GM21619 (cell line): Measurements from ENCODE around the gene GPR27.

Source experiments
- ATAC-seq: cut with Tn5 transposase; IDR thresholded peaks from one replicate; pipeline ENCODE4 v1.9.1; 2021; ENCODE audit not compliant: unreplicated experiment

The GPR27 gene

DNA sequence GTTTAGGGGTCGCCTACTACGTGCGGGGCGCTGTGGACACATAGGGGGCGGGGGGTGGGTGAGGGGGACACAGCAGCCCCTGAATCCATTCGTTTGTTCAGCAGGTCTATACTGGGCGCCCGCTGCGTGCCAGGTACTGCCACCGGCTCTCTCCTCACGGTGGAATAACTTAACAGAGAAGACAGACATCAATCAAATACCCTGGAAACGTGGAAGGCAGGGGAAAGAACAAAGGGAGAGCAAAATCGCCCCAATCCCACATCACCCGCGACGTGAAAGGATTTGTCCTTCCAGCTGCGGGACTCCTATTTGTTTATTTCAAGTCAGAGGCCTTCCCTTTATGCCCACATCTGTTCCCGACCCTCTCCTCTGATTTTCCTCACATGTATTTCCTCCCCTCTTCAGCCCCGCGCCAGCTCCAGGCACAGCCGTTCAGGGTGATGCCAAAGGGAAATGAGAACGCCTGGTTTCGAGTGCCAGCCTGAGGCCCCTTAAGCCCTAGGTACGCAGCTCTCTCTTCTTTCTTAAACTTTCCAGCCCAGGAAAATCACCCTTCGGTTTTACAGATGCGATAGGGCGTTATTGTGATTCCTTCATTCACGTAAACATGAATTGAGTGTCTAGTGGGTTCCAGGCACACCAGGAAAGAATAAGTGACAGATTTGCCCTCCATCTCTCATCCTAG is 32.0 kb downstream of the GPR27 start:
- ATAC-seq = no peak

DNA sequence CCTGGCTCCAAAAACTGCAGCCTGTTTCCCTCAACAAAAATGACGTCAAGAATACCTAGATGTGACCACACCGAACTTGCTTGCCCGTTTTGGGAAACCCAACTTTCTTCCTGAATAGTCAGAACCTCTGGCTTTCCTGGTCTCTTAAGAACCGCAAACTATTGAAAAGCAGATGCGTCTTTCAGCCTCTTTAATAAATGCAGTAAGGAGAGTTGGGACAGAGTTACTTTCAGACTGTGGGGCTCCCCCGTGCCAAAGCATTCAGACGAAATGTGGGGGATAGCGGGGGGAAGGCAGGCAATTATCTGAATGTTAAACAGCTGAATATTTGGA is 32.5 kb downstream of the GPR27 start:
- ATAC-seq = no peak

DNA sequence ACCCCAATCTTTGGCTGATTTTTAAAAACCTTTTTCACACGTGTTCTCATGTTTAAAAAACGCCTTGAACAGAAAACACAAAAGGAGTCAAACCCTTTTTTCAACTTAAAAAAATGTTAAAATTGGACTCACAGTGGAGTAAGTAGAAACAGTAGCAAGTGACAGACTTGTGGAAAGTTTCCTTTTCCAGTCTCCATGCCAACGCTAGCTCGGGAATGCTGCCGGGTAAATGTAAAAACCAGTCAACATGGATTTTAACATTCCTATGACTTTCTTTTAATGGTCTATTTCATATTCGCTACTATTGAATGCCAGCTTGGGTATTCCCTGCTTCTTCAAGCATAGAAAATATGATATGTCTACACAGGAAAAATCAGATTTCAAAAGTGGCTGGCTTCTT is 32.9 kb downstream of the GPR27 start:
- ATAC-seq = no peak

DNA sequence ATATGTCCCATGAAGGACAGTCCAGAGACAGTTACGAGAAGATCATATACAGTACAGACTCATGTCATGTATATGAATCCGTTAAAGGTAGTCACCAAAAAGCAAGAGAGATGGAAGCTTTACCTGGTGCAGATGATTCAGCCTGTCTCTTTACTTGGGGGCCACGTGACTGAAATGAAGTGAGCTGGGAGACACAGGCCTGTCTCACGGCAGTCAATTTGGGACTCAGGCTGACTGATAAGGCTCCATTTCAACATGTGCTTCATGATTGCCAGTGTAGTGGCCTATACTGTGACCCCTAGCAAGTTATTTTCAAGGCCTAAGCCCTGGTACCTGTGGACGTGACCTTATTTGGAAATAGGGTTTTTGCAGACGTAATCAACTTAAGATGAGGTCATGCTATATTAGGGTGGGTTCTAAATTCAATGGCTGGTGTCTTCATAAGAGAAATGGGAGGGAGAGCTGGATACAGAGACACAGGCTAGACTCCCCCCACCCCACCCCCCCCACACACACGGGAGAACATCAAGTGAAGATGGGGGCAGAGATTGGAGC is 34.3 kb downstream of the GPR27 start:
- ATAC-seq = no peak

DNA sequence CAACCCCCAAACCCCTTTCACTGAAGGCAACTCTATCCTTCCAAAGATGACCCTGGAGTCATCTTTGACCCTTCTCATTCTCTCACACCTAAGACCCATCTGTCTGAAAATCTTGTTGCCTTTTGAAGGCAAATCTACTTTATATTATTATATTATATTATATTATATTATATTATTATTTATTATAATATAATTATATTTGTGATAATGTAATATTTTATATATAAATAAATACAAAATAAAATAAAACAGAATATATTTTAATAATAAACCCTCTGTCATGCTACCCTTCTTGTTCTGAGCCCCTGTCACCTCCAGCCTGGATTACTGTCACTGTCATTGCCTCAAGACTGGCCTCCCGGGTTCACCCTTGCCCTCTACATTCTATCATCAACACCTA is 36.3 kb downstream of the GPR27 start:
- ATAC-seq = no peak

DNA sequence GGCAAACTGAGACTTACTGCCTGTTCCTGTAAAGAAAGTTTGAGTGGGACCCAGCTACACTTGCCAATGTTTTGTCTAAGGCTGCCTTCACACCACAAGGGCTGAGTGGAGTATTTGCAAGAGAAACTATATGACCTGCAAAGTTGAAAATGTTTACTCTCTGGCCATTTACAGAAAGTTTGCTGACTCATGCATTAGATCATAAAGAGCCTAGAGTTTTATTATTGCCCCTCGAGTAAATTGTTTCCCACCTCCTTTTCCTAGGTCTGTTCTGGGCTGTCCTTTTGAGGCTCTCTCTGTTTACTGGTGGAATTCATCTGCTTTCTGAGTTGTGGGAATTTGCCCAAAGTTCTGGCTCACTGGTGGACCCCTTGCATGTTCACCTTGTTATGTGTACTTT is 38.0 kb downstream of the GPR27 start:
- no peak for ATAC-seq

DNA sequence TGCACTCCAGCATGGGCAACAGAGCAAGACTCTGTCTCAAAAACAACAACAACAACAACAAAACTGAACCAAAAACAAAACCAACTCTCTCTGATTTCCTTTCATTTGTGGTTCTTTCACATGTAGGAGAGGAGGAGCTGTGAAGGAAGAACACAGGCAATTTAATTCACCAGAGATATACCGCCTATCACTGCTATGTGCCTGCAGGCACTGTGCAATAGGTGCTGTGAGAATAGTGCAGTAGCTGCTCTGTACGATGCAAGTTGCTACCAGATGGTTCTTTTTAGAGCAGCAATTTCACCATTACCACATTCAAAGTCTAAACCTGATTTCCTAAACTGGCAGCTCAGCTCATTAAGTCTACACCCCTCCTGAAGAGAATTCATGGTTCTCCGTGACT is 42.6 kb downstream of the GPR27 start:
- ATAC-seq = no peak

DNA sequence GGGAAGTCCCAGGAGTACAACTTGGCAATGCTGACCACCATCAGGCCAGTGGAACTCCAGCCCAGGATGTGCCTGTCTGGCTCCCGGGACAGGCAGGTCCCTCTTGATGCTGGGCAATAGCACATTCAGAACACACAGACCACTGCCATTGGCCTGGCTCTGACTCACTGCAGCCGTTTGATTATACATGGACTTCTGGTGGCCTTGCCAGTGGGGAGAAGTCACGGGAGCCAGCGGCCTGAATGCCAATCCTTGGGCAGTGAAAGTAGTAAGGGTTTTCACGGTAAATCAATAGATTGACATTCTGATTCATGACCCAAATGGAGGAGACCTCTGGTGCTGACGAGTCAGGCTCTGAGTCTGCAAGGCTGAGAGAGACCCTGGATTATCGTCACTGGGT is 43.8 kb downstream of the GPR27 start:
- no peak for ATAC-seq

DNA sequence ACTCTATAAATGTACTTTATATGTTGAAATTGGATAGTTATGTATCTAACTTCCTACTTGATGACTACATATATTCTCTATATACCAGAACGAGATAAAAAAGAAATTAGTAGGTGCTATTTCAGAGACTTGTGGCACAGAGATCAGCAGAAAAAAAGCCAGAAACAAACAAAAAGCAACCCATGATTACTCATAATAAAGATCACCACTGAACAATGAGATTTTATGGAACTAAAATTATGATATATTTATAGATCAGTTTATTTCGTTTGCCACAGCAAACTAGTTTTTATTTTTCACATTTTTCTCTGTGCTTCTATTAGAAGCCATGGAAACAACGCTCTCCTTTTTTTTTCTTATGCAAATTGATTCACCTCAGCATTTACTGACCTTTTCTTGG is 46.4 kb downstream of the GPR27 start:
- no peak for ATAC-seq

DNA sequence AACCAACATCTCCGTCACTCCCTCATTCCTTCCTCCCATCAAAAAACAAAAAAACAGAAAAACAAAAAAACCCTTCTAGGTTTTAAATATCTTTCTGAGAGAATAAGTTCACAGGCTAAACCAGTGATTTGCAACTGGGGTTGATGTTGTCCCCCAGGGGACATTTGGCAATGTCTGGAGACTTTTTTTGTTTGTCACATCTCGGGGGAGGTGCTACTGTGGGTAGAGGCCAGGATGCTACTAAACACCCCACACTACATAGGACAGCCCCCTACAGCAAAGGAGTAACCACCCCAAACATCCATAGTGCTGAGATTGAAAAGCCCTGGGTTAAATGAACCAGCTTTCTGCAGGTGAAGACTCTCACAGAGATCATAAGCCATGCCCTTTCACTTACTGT is 48.3 kb downstream of the GPR27 start:
- ATAC-seq = no peak

DNA sequence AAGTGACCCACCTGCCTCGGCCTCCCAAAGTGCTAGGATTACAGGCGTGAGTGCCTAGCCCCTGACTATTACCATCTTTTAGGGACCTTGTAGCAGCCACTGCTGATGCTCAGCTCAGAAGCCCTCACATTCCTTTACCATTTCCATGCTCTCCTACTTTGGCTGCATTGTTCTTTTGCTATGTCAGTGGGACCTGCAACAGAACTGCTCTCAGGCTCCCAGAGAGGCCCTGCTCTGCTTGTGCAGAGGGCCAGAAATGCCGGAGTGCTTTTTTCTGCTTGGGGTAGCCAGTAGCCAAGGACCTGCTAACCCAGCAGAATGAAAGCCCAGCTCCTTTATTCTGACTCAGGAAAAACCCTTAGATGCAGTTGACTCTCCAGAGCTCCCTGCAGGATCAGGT is 49.6 kb downstream of the GPR27 start:
- no peak for ATAC-seq

DNA sequence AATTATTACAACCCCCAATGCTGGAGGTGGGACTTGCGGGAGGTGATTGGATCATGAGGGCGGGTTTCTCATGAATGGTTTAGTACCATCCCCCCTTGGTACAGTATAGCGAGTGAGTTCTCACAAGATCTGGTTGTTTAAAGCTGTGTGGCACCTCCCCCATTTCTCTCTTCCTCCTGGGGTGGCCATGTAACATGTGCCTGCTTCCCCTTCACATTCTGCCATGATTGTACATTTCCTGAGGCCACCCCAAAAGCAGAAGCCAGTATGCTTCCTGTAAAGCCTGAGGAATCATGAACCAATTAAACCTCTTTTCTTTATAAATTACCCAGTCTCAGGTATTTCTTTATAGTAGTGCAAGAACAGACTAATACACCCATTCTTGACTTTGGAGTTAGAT is 51.5 kb downstream of the GPR27 start:
- no peak for ATAC-seq

DNA sequence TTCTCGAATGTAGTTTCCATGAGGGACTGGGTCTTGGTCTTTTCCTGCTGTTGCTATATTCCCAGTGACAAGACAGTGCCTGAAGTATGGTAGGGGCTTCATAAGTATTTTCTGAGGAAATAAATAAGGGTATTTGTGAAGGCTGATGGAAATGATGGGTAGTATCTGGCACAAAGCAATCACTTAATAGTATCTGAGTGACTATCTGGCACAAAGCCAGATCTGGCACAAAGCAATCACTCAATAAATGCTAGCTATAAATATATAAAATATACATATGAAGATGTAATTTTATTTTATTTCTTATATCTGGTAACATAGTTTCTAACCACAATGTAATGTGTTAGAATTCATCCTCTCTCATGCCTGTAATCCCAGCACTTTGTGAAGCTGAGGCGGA is 52.0 kb downstream of the GPR27 start:
- ATAC-seq = no peak
